ENCODE measurements around the gene ZNF787. TPM values are rescaled to one million over a fixed set of nuclear protein-coding genes. Genes with fewer than 3 reads are reported as not detected.
A peak's percentile ranks its signal among the peaks of the same experiment; 100 is the strongest.

Gene ZNF787
- polyA plus RNA-seq, 2 of the 4 experiments (the other 2 are of a cell fraction) = 12.5 to 35.1 TPM

DNA sequence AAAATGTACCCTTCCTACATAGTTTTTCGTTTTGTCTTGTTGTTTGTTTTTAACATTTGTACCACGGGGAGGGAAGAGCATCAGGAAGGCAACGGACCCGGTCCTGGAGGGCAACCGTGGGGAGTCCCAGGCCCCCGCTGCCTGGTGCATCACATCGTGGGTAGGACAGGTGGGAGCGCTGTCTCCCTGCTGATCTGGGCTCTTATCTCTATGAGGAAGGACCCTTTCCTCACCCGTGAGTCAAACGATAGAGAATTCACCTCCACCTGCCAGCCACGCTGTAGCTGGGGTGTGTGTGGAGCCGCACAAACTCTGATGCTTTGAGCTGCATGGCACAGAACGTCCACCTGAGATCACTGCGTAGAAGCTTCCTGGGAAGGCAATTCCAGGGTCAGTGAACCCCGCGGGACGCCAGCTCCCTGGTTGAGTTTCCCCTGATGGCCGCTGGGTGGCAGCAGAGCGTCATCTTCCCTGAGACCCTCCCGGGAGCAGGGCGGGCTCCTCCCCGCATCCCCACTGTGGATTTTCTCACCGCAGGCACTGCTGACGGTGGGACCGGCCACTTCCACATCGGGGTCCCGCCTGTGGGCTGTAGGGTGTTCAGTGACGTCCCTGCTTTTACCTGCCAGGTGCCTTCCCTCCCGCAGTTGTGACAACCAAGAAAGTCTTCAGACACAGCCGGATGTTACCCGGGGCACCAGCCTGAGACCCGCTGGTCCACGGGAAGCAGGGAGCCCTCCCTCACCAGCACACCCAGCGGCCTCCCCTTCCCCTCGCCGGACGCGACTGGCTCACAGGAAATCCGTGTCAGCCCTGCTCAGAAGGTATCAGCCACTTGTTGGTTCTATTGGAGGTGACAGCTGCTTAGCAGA lies 54.7 kb downstream of the ZNF787 start:
- 12% methylated on average over 25 of the region's 39 CpGs for WGBS (ENCODE audit: missing lambda C conversion rate)
- Histone ChIP-seq H3K4me2 (peak overlapping the region; percentile 66), H3K9me3 (peaks cover 14% of the 10 kb centered on the region; the same call in 1 of the 3 replicates), H3K4me1 (no peaks in the 10 kb centered on the region), H3K27ac (no peak overlapping the region), H3K4me3 (no peak overlapping the region; the same call in 2 of the 3 replicates)
- ATAC-seq = peak; percentile 83 to 94
- FAIRE-seq = no peak
- peak; percentile 58 to 78 for DNase-seq (ENCODE audit: low read depth in 1 of 2, low spot score in 1 of 2)
- TF ChIP-seq CTCF (IDR thresholded peaks at IDR 0.05) = peak; percentile 80
- TF ChIP-seq BHLHE40 (IDR thresholded peaks at IDR 0.05; ENCODE audit: low read depth, low read length) = no peak
- peak; percentile 68 for TF ChIP-seq SMC3 (IDR thresholded peaks at IDR 0.05)
- no peak for TF ChIP-seq POLR2A (IDR thresholded peaks at IDR 0.05; ENCODE audit: low read length)
- peak; percentile 81 to 85 for TF ChIP-seq RAD21 (conservative IDR thresholded peaks at IDR 0.05 in 1 of 2, IDR thresholded peaks at IDR 0.05 in 1 of 2)
- no peak for TF ChIP-seq REST (IDR thresholded peaks at IDR 0.05)
- ChIA-PET POLR2A (interaction anchor here (0.5 to 0.6 kb wide), 2 partner anchors 267 to 427 kb away, joined by 3 to 6 read pairs; no protein-coding TSS in a partner anchor), CTCF (interaction anchor here (0.5 to 3.9 kb wide), 53 partner anchors 8 to 509 kb away, joined by 3 to 48 read pairs (median 3); partner anchors contain the start of gene ZNF444)

DNA sequence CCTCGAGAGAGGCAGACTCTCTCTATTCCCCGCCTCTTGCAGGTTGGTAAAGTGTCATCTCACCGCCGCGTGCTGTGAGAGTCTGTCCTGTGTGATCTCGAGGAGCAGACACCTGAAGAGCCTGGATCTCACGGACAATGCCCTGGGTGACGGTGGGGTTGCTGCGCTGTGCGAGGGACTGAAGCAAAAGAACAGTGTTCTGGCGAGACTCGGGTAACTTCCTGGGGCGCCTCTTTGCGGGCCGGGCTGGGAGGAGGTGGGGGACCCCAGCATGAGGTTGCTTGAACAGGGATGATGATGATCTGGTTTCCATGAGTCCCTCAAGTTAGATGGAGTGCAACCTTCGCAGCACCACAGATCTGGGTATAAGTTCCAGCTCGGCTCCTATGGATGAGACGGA lies 67.5 kb downstream of the ZNF787 start:
- FAIRE-seq (no peak), DNase-seq (ENCODE audit: low read depth in 1 of 2, low spot score in 1 of 2) (no peak), ATAC-seq (no peak)
- ChIA-PET POLR2A (no interaction called here), CTCF (interaction anchor here (3.2 kb wide), 1 partner anchor 13 kb away, joined by 14 read pairs; no protein-coding TSS in a partner anchor)
- TF ChIP-seq HOXB5 (CRISPR knock-in tag; IDR thresholded peaks at IDR 0.05) (no peak), EHF (CRISPR knock-in tag; IDR thresholded peaks at IDR 0.05) (no peak), PBX3 (IDR thresholded peaks at IDR 0.05) (no peak), REST (IDR thresholded peaks at IDR 0.05) (no peak), NFE2L2 (conservative IDR thresholded peaks at IDR 0.05; ENCODE audit: low read length) (no peak), TFCP2L1 (CRISPR knock-in tag; IDR thresholded peaks at IDR 0.05) (no peak), PHF8 (IDR thresholded peaks at IDR 0.05; ENCODE audit: borderline replicate concordance, low read depth) (no peak), MYC (IDR thresholded peaks at IDR 0.05; ENCODE audit: borderline replicate concordance, low read length) (no peak), JUNB (IDR thresholded peaks at IDR 0.05) (no peak), HOXB13 (CRISPR knock-in tag; IDR thresholded peaks at IDR 0.05; ENCODE audit: low read depth) (no peak), ZSCAN20 (CRISPR knock-in tag; IDR thresholded peaks at IDR 0.05) (no peak), GATA3 (IDR thresholded peaks at IDR 0.05; ENCODE audit: borderline replicate concordance) (no peak), TP53 (CRISPR knock-in tag; IDR thresholded peaks at IDR 0.05) (no peak), JUN (IDR thresholded peaks at IDR 0.05) (no peak), FOSB (CRISPR knock-in tag; IDR thresholded peaks at IDR 0.05) (no peak), RCOR1 (IDR thresholded peaks at IDR 0.05; ENCODE audit: low read depth, low read length) (no peak), EP300 (IDR thresholded peaks at IDR 0.05) (no peak), RNF2 (IDR thresholded peaks at IDR 0.05; ENCODE audit: borderline replicate concordance, low read depth) (no peak), SREBF2 (IDR thresholded peaks at IDR 0.05) (no peak), FOXS1 (CRISPR knock-in tag; IDR thresholded peaks at IDR 0.05) (no peak)
- H3K4me1 ChIP-seq = no peaks in the 10 kb centered on the region
- no peak overlapping the region for H3K4me3 ChIP-seq
- H3K4me2 ChIP-seq = no peak overlapping the region
- peaks cover 9% of the 10 kb centered on the region; the same call in 2 of the 3 replicates for H3K9me3 ChIP-seq
- WGBS (ENCODE audit: missing lambda C conversion rate) = 44% methylated on average over 18 of the region's 18 CpGs
- H3K27ac ChIP-seq = no peak overlapping the region

Measured in A549 (cell line).